Hematopoietic multipotent progenitor cell treated with erythropoietin and hydrocortisone succinate and interleukin-3 and kit ligand, for 6 days (in vitro differentiated cells): Measurements from ENCODE around the gene MSRB1.
"Not testable (repeated sequence)": the region's sequence is repeated elsewhere in the genome, so short reads cannot be mapped to it uniquely, and the experiment has no call there.

Experiments
- DNase-seq: peaks from one replicate; pipeline ENCODE4 v3.0.0-alpha.2; 2015

Gene MSRB1

GRCh38 chr16:1938316-1938715 lies 4.7 kb downstream of the MSRB1 start:
- DNase-seq = peak; percentile 55

- DNase-seq = no peak
Observed at GRCh38 chr16:1936945-1937479, 6.0 kb downstream of the MSRB1 start.

GRCh38 chr16:1933097-1933661 lies 9.8 kb downstream of the MSRB1 start:
- DNase-seq = no peak

GRCh38 chr16:1932050-1933028 lies 10.7 kb downstream of the MSRB1 start:
- no peak for DNase-seq

- DNase-seq = no peak
Observed at GRCh38 chr16:1930338-1930720, 12.7 kb downstream of the MSRB1 start.

- DNase-seq = peak; percentile 89
Observed at GRCh38 chr16:1929578-1930337, 13.2 kb downstream of the MSRB1 start.

- DNase-seq = peak; percentile 53
Observed at GRCh38 chr16:1929105-1929504, 13.9 kb downstream of the MSRB1 start.

- no peak for DNase-seq
Observed at GRCh38 chr16:1926271-1926670, 16.7 kb downstream of the MSRB1 start.

- DNase-seq = no peak
Observed at GRCh38 chr16:1924095-1924494, 18.9 kb downstream of the MSRB1 start.

GRCh38 chr16:1923299-1924034 lies 19.5 kb downstream of the MSRB1 start:
- peak; percentile 52 for DNase-seq

GRCh38 chr16:1922357-1922756 lies 20.6 kb downstream of the MSRB1 start:
- DNase-seq = no peak

GRCh38 chr16:1920727-1921171 lies 22.2 kb downstream of the MSRB1 start:
- peak; percentile 73 for DNase-seq

- not testable (repeated sequence) for DNase-seq
Observed at GRCh38 chr16:1920122-1920521, 22.9 kb downstream of the MSRB1 start.

GRCh38 chr16:1919327-1919998 lies 23.5 kb downstream of the MSRB1 start:
- DNase-seq = no peak

- DNase-seq = no peak
Observed at GRCh38 chr16:1918351-1919326, 24.4 kb downstream of the MSRB1 start, which contains the start of gene HS3ST6. TSS of gene HS3ST6 (minus strand) at chr16:1918415. CDS start at chr16:1918323, 92 bp downstream.

GRCh38 chr16:1917665-1918350 lies 25.2 kb downstream of the MSRB1 start:
- DNase-seq = no peak

- no peak for DNase-seq
Observed at GRCh38 chr16:1917056-1917664, 25.8 kb downstream of the MSRB1 start.

GRCh38 chr16:1916640-1916990 lies 26.4 kb downstream of the MSRB1 start:
- DNase-seq = no peak
